A673 (cell line): ENCODE data around the gene PTRH1. TPM values are rescaled to one million over a fixed set of nuclear protein-coding genes. Genes with fewer than 3 reads are reported as not detected.

Experiments
- BruUV-seq: library from RNA; stranded (reverse); fragments of 400-500 nt; replicated peaks from 2 replicates; lab custom pipeline; 2021; lab: Mats Ljungman, UMichigan
- CTCF ChIA-PET: fragments of 300-600 bp; sonication (Branson Sonifier 250); formaldehyde crosslinking; loops from one replicate; lab custom pipeline; 2022; ENCODE audit warnings: antibody characterized with exemption; lab: Charles Lee
- POLR2A ChIA-PET: fragments of 300-600 bp; sonication (Branson Sonifier 250); formaldehyde crosslinking; loops from one replicate; lab custom pipeline; 2022; ENCODE audit warnings: antibody characterized with exemption; ENCODE audit not compliant: low non-redundant PET; lab: Charles Lee
- DNase-seq: peaks from one replicate; pipeline ENCODE4 v3.0.0-alpha.2; 2015; ENCODE audit warnings: low spot score
- H3K27ac ChIP-seq: fragments of 200-600 bp; sonication (generic); 2 replicates; pipeline ENCODE4 v1.5.1; 2016; ENCODE audit warnings: mixed run types, low read depth, mild to moderate bottlenecking, mixed read lengths, antibody characterized with exemption, low read length; ENCODE audit not compliant: poor library complexity, severe bottlenecking
- H3K27me3 ChIP-seq: fragments of 200-600 bp; sonication (generic); replicated peaks from 2 replicates; pipeline ENCODE4 v1.6.1; 2017; ENCODE audit warnings: mixed run types, low read depth, mild to moderate bottlenecking, mixed read lengths, antibody characterized with exemption, low read length; ENCODE audit not compliant: insufficient read depth, poor library complexity
- H3K36me3 ChIP-seq: fragments of 200-600 bp; sonication (generic); 2 replicates; pipeline ENCODE4 v1.6.1; 2016; ENCODE audit warnings: mixed run types, mild to moderate bottlenecking, mixed read lengths, antibody characterized with exemption, low read length; ENCODE audit not compliant: insufficient read depth, poor library complexity, severe bottlenecking
- H3K4me1 ChIP-seq: fragments of 200-600 bp; sonication (generic); 2 replicates; pipeline ENCODE4 v1.6.1; 2017; ENCODE audit warnings: mixed run types, mild to moderate bottlenecking, mixed read lengths, antibody characterized with exemption, low read length; ENCODE audit not compliant: insufficient read depth, poor library complexity, severe bottlenecking
- H3K4me3 ChIP-seq: fragments of 200-600 bp; sonication (generic); 2 replicates; pipeline ENCODE4 v1.5.1; 2016; ENCODE audit warnings: low read depth, mixed run types, mild to moderate bottlenecking, mixed read lengths, low read length; ENCODE audit not compliant: poor library complexity, severe bottlenecking
- H3K9me3 ChIP-seq: fragments of 200-600 bp; sonication (generic); 2 replicates; pipeline ENCODE4 v1.6.1; 2016; ENCODE audit warnings: mixed run types, low read depth, mild to moderate bottlenecking, mixed read lengths, antibody characterized with exemption, low read length; ENCODE audit not compliant: poor library complexity, severe bottlenecking
- CTCF ChIP-seq: fragments of 300-800, 200-600 bp; sonication (generic); conservative IDR thresholded peaks from 2 replicates; pipeline ENCODE4 v1.5.1; 2017; ENCODE audit warnings: low read depth, mild to moderate bottlenecking, antibody characterized with exemption, low read length, moderate library complexity, mixed read lengths
- EZH2 ChIP-seq: fragments of 200-600 bp; sonication (generic); IDR thresholded peaks from 2 replicates; pipeline ENCODE4 v1.6.1; 2017; ENCODE audit warnings: borderline replicate concordance, low read depth, mild to moderate bottlenecking, mixed read lengths, antibody characterized with exemption, low read length; ENCODE audit not compliant: poor library complexity, severe bottlenecking
- intact Hi-C: fragments of 100-400 bp; cut with micrococcal nuclease; formaldehyde crosslinking; loops from one replicate; pipeline ENCODE4 v1.10.0; 2022; ENCODE audit not compliant: unreplicated experiment
- total RNA-seq: library from RNA; stranded (reverse); gene quantifications from 2 replicates; pipeline ENCODE4 v1.2.3, GENCODE V29; 2021

Gene PTRH1
- total RNA-seq, 1 experiment from 2014 or later: 9.3 TPM

- ChIA-PET CTCF (no interaction called here), POLR2A (no interaction called here)
- H3K27ac ChIP-seq: no peak overlapping the region
- DNase-seq: no peak
- H3K36me3 ChIP-seq: no peaks in the 10 kb centered on the region
- no peaks in the 10 kb centered on the region for H3K27me3 ChIP-seq
- TF ChIP-seq CTCF: no peak
- TF ChIP-seq EZH2: no peak
- no TSS peak for BruUV-seq
- no peak overlapping the region for H3K4me3 ChIP-seq
- intact Hi-C loops: no loop called here
- no peaks in the 10 kb centered on the region for H3K4me1 ChIP-seq
- no peaks in the 10 kb centered on the region for H3K9me3 ChIP-seq
Measured at GRCh38 chr9:127724012-127724411, 8.5 kb upstream of the PTRH1 start.

GRCh38 chr9:127723444-127723843 is 8.0 kb upstream of the PTRH1 start:
- no peak overlapping the region for H3K4me3 ChIP-seq
- H3K36me3 ChIP-seq: no peaks in the 10 kb centered on the region
- ChIA-PET POLR2A (no interaction called here), CTCF (interaction anchor here (0.7 kb wide), 1 partner anchor 9 kb away, joined by 4 read pairs; no protein-coding TSS in a partner anchor)
- intact Hi-C loops: no loop called here
- no peak for TF ChIP-seq EZH2
- TF ChIP-seq CTCF: no peak
- H3K27me3 ChIP-seq: no peaks in the 10 kb centered on the region
- BruUV-seq: no TSS peak
- no peak overlapping the region for H3K27ac ChIP-seq
- DNase-seq: no peak
- no peaks in the 10 kb centered on the region for H3K4me1 ChIP-seq
- H3K9me3 ChIP-seq: no peaks in the 10 kb centered on the region

GRCh38 chr9:127723013-127723412 is 7.5 kb upstream of the PTRH1 start:
- intact Hi-C loops: no loop called here
- CTCF ChIA-PET: interaction anchor here (0.7 kb wide), 1 partner anchor 9 kb away, joined by 4 read pairs; no protein-coding TSS in a partner anchor
- Histone ChIP-seq H3K4me1 (no peaks in the 10 kb centered on the region), H3K27me3 (no peaks in the 10 kb centered on the region), H3K27ac (no peak overlapping the region), H3K36me3 (no peaks in the 10 kb centered on the region), H3K9me3 (no peaks in the 10 kb centered on the region), H3K4me3 (no peak overlapping the region)
- POLR2A ChIA-PET: no interaction called here
- no peak for TF ChIP-seq EZH2
- TF ChIP-seq CTCF: no peak
- no peak for DNase-seq
- BruUV-seq: no TSS peak
